ENCODE data around the gene KCNK15.

Gene KCNK15

GRCh38 chr20:44717986-44718385, 27.7 kb upstream of the KCNK15 start:
- H3K27me3 ChIP-seq (replicated peaks; ENCODE audit: control insufficient read depth, insufficient read depth, low read length), result no peaks in the 10 kb centered on the region
- no peaks in the 10 kb centered on the region for H3K36me3 ChIP-seq (ENCODE audit: control insufficient read depth, insufficient read depth, low read length)
- DNase-seq (ENCODE audit: extremely low read depth, insufficient read length), result no peak
- no peak for TF ChIP-seq CTCF (IDR thresholded peaks at IDR 0.05; ENCODE audit: insufficient read depth, low read length, poor library complexity, severe bottlenecking)
- no peak overlapping the region for H3K4me3 ChIP-seq (replicated peaks; ENCODE audit: low read depth, low read length)

- no peak for TF ChIP-seq CTCF (IDR thresholded peaks at IDR 0.05; ENCODE audit: insufficient read depth, low read length, poor library complexity, severe bottlenecking)
- DNase-seq (ENCODE audit: extremely low read depth, insufficient read length), result no peak
- H3K36me3 ChIP-seq (ENCODE audit: control insufficient read depth, insufficient read depth, low read length), result no peaks in the 10 kb centered on the region
- H3K4me3 ChIP-seq (replicated peaks; ENCODE audit: low read depth, low read length), result no peak overlapping the region
- no peaks in the 10 kb centered on the region for H3K27me3 ChIP-seq (replicated peaks; ENCODE audit: control insufficient read depth, insufficient read depth, low read length)
Observed at GRCh38 chr20:44719841-44720240, 25.8 kb upstream of the KCNK15 start.

- no peak overlapping the region for H3K4me3 ChIP-seq (replicated peaks; ENCODE audit: low read depth, low read length)
- no peak for DNase-seq (ENCODE audit: extremely low read depth, insufficient read length)
- H3K36me3 ChIP-seq (ENCODE audit: control insufficient read depth, insufficient read depth, low read length), result no peaks in the 10 kb centered on the region
- H3K27me3 ChIP-seq (replicated peaks; ENCODE audit: control insufficient read depth, insufficient read depth, low read length), result no peaks in the 10 kb centered on the region
- no peak for TF ChIP-seq CTCF (IDR thresholded peaks at IDR 0.05; ENCODE audit: insufficient read depth, low read length, poor library complexity, severe bottlenecking)
Observed at GRCh38 chr20:44720621-44720996, 25.1 kb upstream of the KCNK15 start.

GRCh38 chr20:44720997-44721784, 24.5 kb upstream of the KCNK15 start:
- DNase-seq (ENCODE audit: extremely low read depth, insufficient read length), result no peak
- TF ChIP-seq CTCF (IDR thresholded peaks at IDR 0.05; ENCODE audit: insufficient read depth, low read length, poor library complexity, severe bottlenecking), result no peak
- Histone ChIP-seq H3K4me3 (replicated peaks; ENCODE audit: low read depth, low read length) (no peak overlapping the region), H3K36me3 (ENCODE audit: control insufficient read depth, insufficient read depth, low read length) (no peaks in the 10 kb centered on the region), H3K27me3 (replicated peaks; ENCODE audit: control insufficient read depth, insufficient read depth, low read length) (no peaks in the 10 kb centered on the region)

GRCh38 chr20:44721785-44722054, 23.9 kb upstream of the KCNK15 start:
- TF ChIP-seq CTCF (IDR thresholded peaks at IDR 0.05; ENCODE audit: insufficient read depth, low read length, poor library complexity, severe bottlenecking), result no peak
- no peaks in the 10 kb centered on the region for H3K27me3 ChIP-seq (replicated peaks; ENCODE audit: control insufficient read depth, insufficient read depth, low read length)
- no peak for DNase-seq (ENCODE audit: extremely low read depth, insufficient read length)

GRCh38 chr20:44722990-44723389, 22.7 kb upstream of the KCNK15 start:
- no peak for DNase-seq (ENCODE audit: extremely low read depth, insufficient read length)
- Histone ChIP-seq H3K4me3 (replicated peaks; ENCODE audit: low read depth, low read length) (no peak overlapping the region), H3K27me3 (replicated peaks; ENCODE audit: control insufficient read depth, insufficient read depth, low read length) (no peaks in the 10 kb centered on the region), H3K36me3 (ENCODE audit: control insufficient read depth, insufficient read depth, low read length) (no peaks in the 10 kb centered on the region)
- no peak for TF ChIP-seq CTCF (IDR thresholded peaks at IDR 0.05; ENCODE audit: insufficient read depth, low read length, poor library complexity, severe bottlenecking)

More at GRCh38 chr20:44721785-44722054, 23.9 kb upstream of the KCNK15 start:
- Histone ChIP-seq H3K4me3 (replicated peaks; ENCODE audit: low read depth, low read length) (no peak overlapping the region), H3K36me3 (ENCODE audit: control insufficient read depth, insufficient read depth, low read length) (no peaks in the 10 kb centered on the region)

All from GM06990 (cell line).